ENCODE data around the gene RGS1.

RGS1 gene

DNA sequence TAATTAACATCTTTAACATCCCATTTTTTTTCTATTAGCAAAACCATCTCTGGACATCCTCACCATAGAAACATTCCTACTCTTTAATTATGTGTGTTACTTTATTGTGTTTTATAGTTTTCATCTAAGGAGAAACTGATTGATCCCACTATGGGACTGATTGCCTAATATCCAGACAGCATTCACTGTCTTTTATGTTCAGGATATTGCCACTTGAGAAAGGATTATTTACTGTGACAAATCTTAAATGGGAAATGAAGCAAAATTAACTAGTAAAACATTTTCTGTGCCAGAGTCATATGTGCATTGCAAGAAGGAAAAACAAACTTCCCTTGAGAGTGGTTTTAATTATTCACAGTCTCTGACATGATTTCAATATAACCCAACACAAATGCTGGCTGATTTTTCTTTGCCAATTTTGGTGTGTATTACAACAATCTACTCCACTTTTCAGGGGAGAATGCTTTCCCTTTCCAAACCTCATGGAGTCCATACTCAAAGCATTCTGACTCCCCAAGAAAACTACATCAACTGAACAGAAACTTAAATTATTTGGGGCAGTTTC, 44.6 kb downstream of the RGS1 start:
- H3K4me3 ChIP-seq (ENCODE audit: low read length): no peak overlapping the region
- DNase-seq (ENCODE audit: low read depth): no peak
- no peak for TF ChIP-seq CTCF (IDR thresholded peaks at IDR 0.05; ENCODE audit: insufficient read depth, low read depth, low read length, missing control alignments)

GRCh38 chr1:192626366-192627179, 51.0 kb downstream of the RGS1 start:
- no peak for TF ChIP-seq CTCF (IDR thresholded peaks at IDR 0.05; ENCODE audit: insufficient read depth, low read depth, low read length, missing control alignments)
- H3K4me3 ChIP-seq (ENCODE audit: low read length): no peak overlapping the region
- DNase-seq (ENCODE audit: low read depth): no peak

GRCh38 chr1:192627901-192628300, 52.3 kb downstream of the RGS1 start:
- DNase-seq (ENCODE audit: low read depth): no peak
- no peak for TF ChIP-seq CTCF (IDR thresholded peaks at IDR 0.05; ENCODE audit: insufficient read depth, low read depth, low read length, missing control alignments)
- no peak overlapping the region for H3K4me3 ChIP-seq (ENCODE audit: low read length)

DNA sequence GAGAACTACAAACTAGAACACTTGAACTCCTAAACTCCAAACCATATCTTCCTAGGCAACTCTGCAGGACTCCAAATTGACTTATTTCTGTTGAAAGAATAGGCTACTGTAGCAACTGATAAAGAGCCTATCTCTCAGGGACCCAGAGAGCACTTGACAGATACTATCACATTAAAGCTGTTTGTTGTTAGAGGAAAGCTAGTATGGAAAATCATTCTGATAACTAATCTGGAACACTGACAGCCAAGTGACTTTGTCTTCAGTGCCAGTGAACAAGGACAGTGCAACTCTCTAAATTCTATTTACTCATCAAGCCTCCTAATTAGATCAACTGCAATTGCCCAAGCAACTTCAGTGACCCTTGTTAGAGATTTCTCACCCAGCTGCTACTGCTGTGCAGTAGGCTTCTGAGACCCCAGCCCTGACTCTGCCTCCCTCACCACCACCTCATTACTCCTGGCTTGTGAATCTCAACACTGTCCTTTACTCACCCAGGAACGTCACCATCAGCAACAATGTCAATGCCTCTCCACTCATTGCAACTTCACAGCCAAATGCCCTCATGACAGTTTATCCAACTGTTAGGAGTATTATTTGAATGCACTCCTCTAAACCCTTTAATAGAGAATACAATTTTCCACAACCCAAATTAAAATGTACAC, 53.0 kb downstream of the RGS1 start:
- no peak overlapping the region for H3K4me3 ChIP-seq (ENCODE audit: low read length)
- no peak for TF ChIP-seq CTCF (IDR thresholded peaks at IDR 0.05; ENCODE audit: insufficient read depth, low read depth, low read length, missing control alignments)
- no peak for DNase-seq (ENCODE audit: low read depth)

GRCh38 chr1:192629612-192630011, 54.0 kb downstream of the RGS1 start:
- no peak for DNase-seq (ENCODE audit: low read depth)
- no peak for TF ChIP-seq CTCF (IDR thresholded peaks at IDR 0.05; ENCODE audit: insufficient read depth, low read depth, low read length, missing control alignments)
- no peak overlapping the region for H3K4me3 ChIP-seq (ENCODE audit: low read length)

All from epithelial cell of esophagus (primary cell).